Measurements from ENCODE around the gene ITGA6.

Gene ITGA6

GRCh38 chr2:172426635-172427255 is 641 bp upstream of the ITGA6 start:
- in situ Hi-C loops (cut with HindIII; ENCODE audit: low sequenced_read_pairs): no loop called here
- TF ChIP-seq CTCF (IDR thresholded peaks at IDR 0.05; ENCODE audit: low read depth, low read length, missing control alignments): no peak
- H3K4me3 ChIP-seq (ENCODE audit: low read depth, low read length): peak overlapping the region; percentile 63
- DNase-seq (ENCODE audit: low read depth): no peak

- in situ Hi-C loops (cut with HindIII; ENCODE audit: low sequenced_read_pairs): no loop called here
Measured at GRCh38 chr2:172427990-172428831, 825 bp downstream of the ITGA6 start.

GRCh38 chr2:172428832-172429210 is 1.4 kb downstream of the ITGA6 start:
- H3K4me3 ChIP-seq (ENCODE audit: low read depth, low read length): peak overlapping the region; percentile 63
- in situ Hi-C loops (cut with HindIII; ENCODE audit: low sequenced_read_pairs): no loop called here

More at GRCh38 chr2:172427990-172428831, 825 bp downstream of the ITGA6 start:
- no peak for DNase-seq (ENCODE audit: low read depth)
- peak; percentile 14 for TF ChIP-seq CTCF (IDR thresholded peaks at IDR 0.05; ENCODE audit: low read depth, low read length, missing control alignments)
- peak overlapping the region; percentile 63 for H3K4me3 ChIP-seq (ENCODE audit: low read depth, low read length)

GRCh38 chr2:172429301-172429968 is 2.0 kb downstream of the ITGA6 start:
- H3K4me3 ChIP-seq (ENCODE audit: low read depth, low read length): peak overlapping the region; percentile 63
- DNase-seq (ENCODE audit: low read depth): no peak
- peak; percentile 37 for TF ChIP-seq CTCF (IDR thresholded peaks at IDR 0.05; ENCODE audit: low read depth, low read length, missing control alignments)
- in situ Hi-C loops (cut with HindIII; ENCODE audit: low sequenced_read_pairs): no loop called here

More at GRCh38 chr2:172428832-172429210, 1.4 kb downstream of the ITGA6 start:
- TF ChIP-seq CTCF (IDR thresholded peaks at IDR 0.05; ENCODE audit: low read depth, low read length, missing control alignments): no peak
- no peak for DNase-seq (ENCODE audit: low read depth)

GRCh38 chr2:172430027-172430426 is 2.6 kb downstream of the ITGA6 start:
- TF ChIP-seq CTCF (IDR thresholded peaks at IDR 0.05; ENCODE audit: low read depth, low read length, missing control alignments): no peak
- in situ Hi-C loops (cut with HindIII; ENCODE audit: low sequenced_read_pairs): no loop called here
- no peak overlapping the region for H3K4me3 ChIP-seq (ENCODE audit: low read depth, low read length)
- DNase-seq (ENCODE audit: low read depth): no peak

GRCh38 chr2:172430678-172431077 is 3.3 kb downstream of the ITGA6 start:
- no peak for TF ChIP-seq CTCF (IDR thresholded peaks at IDR 0.05; ENCODE audit: low read depth, low read length, missing control alignments)
- H3K4me3 ChIP-seq (ENCODE audit: low read depth, low read length): no peak overlapping the region
- no peak for DNase-seq (ENCODE audit: low read depth)
- in situ Hi-C loops (cut with HindIII; ENCODE audit: low sequenced_read_pairs): no loop called here
